ENCODE data around the gene RHBDF1. TPM values are rescaled to one million over a fixed set of nuclear protein-coding genes. Genes with fewer than 3 reads are reported as not detected.

The RHBDF1 gene
- total and polyA plus RNA-seq, 2 of the 13 experiments (the other 11 are each of a cell fraction or from before 2014, with no cell fraction given): 5.4 to 26.9 TPM

DNA sequence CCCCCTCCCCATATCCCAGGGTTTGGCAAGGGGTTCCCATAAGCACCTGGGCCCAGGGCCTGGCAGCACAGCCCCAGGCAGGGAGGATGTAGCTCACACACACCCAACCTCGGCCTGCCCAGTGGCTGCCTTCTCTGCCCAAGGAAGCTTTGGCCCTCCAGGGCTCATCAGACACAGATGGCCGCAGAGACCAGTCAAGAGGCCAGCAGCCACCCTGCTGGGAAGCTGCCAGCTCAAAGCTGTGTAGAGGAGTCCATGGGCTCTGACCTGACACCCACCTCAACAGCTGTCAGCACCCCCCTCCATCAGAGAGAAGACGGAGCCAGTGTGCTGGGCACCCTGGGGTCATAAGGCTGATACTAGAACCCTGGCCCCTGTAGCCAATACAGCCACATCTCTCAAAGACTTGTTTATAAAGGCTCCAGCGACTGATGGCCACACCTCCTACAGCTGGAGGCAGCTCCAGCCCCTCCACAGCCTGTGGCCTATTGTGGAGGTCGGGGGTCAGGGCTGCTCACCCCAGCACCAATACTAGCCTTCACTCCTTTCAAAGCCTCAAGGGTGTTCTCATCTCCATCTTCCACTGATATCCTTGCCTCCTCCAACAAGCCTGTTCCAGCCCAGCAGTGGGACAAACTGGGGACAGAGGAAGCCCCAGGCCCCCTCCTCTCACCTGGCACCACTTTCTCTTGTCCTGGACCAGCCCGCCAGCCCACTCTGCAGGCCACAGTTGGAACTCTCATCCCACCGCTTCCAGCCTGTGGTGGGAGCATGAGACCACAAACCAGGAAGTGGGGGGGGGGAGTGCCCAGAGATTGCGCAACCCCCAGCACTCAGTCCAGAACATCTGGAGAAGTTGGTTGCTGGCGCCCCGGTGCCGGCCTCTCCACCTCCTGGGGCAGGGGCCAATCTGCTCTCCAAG is 3.4 kb upstream of the RHBDF1 start (continued):
- TF ChIP-seq, protein P1, sequence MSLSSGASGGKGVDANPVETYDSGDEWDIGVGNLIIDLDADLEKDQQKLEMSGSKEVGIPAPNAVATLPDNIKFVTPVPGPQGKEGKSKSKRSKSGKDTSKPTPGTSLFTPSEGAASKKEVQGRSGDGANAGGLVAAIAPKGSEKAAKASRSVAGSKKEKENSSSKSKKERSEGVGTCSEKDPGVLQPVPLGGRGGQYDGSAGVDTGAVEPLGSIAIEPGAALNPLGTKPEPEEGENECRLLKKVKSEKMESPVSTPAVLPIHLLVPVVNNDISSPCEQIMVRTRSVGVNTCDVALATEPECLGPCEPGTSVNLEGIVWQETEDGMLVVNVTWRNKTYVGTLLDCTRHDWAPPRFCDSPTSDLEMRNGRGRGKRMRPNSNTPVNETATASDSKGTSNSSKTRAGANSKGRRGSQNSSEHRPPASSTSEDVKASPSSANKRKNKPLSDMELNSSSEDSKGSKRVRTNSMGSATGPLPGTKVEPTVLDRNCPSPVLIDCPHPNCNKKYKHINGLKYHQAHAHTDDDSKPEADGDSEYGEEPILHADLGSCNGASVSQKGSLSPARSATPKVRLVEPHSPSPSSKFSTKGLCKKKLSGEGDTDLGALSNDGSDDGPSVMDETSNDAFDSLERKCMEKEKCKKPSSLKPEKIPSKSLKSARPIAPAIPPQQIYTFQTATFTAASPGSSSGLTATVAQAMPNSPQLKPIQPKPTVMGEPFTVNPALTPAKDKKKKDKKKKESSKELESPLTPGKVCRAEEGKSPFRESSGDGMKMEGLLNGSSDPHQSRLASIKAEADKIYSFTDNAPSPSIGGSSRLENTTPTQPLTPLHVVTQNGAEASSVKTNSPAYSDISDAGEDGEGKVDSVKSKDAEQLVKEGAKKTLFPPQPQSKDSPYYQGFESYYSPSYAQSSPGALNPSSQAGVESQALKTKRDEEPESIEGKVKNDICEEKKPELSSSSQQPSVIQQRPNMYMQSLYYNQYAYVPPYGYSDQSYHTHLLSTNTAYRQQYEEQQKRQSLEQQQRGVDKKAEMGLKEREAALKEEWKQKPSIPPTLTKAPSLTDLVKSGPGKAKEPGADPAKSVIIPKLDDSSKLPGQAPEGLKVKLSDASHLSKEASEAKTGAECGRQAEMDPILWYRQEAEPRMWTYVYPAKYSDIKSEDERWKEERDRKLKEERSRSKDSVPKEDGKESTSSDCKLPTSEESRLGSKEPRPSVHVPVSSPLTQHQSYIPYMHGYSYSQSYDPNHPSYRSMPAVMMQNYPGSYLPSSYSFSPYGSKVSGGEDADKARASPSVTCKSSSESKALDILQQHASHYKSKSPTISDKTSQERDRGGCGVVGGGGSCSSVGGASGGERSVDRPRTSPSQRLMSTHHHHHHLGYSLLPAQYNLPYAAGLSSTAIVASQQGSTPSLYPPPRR (CRISPR knock-in tag; IDR thresholded peaks at IDR 0.05; ENCODE audit: borderline replicate concordance): no peak
- no peak for TF ChIP-seq KLF15 (CRISPR knock-in tag; IDR thresholded peaks at IDR 0.05; ENCODE audit: borderline replicate concordance)
- peak; percentile 14; the same call in 1 of the 2 replicates for TF ChIP-seq POGZ (CRISPR knock-in tag; IDR thresholded peaks at IDR 0.05)
- TF ChIP-seq, protein P2, sequence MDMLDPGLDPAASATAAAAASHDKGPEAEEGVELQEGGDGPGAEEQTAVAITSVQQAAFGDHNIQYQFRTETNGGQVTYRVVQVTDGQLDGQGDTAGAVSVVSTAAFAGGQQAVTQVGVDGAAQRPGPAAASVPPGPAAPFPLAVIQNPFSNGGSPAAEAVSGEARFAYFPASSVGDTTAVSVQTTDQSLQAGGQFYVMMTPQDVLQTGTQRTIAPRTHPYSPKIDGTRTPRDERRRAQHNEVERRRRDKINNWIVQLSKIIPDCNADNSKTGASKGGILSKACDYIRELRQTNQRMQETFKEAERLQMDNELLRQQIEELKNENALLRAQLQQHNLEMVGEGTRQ (IDR thresholded peaks at IDR 0.05; ENCODE audit: low read depth, low read length): no peak
- TF ChIP-seq, protein P2 (CRISPR knock-in tag; IDR thresholded peaks at IDR 0.05; ENCODE audit: borderline replicate concordance): no peak
- TF ChIP-seq CC2D1A (CRISPR knock-in tag; IDR thresholded peaks at IDR 0.05): no peak
- TF ChIP-seq, protein P3, sequence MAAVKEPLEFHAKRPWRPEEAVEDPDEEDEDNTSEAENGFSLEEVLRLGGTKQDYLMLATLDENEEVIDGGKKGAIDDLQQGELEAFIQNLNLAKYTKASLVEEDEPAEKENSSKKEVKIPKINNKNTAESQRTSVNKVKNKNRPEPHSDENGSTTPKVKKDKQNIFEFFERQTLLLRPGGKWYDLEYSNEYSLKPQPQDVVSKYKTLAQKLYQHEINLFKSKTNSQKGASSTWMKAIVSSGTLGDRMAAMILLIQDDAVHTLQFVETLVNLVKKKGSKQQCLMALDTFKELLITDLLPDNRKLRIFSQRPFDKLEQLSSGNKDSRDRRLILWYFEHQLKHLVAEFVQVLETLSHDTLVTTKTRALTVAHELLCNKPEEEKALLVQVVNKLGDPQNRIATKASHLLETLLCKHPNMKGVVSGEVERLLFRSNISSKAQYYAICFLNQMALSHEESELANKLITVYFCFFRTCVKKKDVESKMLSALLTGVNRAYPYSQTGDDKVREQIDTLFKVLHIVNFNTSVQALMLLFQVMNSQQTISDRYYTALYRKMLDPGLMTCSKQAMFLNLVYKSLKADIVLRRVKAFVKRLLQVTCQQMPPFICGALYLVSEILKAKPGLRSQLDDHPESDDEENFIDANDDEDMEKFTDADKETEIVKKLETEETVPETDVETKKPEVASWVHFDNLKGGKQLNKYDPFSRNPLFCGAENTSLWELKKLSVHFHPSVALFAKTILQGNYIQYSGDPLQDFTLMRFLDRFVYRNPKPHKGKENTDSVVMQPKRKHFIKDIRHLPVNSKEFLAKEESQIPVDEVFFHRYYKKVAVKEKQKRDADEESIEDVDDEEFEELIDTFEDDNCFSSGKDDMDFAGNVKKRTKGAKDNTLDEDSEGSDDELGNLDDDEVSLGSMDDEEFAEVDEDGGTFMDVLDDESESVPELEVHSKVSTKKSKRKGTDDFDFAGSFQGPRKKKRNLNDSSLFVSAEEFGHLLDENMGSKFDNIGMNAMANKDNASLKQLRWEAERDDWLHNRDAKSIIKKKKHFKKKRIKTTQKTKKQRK (IDR thresholded peaks at IDR 0.05; ENCODE audit: low read length): no peak
- TF ChIP-seq ZSCAN9 (CRISPR knock-in tag; IDR thresholded peaks at IDR 0.05; ENCODE audit: borderline replicate concordance): no peak; the same call in 1 of the 2 replicates
- TF ChIP-seq ADNP (CRISPR knock-in tag; IDR thresholded peaks at IDR 0.05): no peak
- TF ChIP-seq AKAP8 (CRISPR knock-in tag; IDR thresholded peaks at IDR 0.05): peak; percentile 25
- TF ChIP-seq ZNF75D (CRISPR knock-in tag; IDR thresholded peaks at IDR 0.05; ENCODE audit: borderline replicate concordance): no peak
- TF ChIP-seq ZFX (CRISPR knock-in tag; IDR thresholded peaks at IDR 0.05; ENCODE audit: low read depth): 0 out of 2 replicates have a peak, but pooled peaks have one; percentile 17
- TF ChIP-seq, protein P4, sequence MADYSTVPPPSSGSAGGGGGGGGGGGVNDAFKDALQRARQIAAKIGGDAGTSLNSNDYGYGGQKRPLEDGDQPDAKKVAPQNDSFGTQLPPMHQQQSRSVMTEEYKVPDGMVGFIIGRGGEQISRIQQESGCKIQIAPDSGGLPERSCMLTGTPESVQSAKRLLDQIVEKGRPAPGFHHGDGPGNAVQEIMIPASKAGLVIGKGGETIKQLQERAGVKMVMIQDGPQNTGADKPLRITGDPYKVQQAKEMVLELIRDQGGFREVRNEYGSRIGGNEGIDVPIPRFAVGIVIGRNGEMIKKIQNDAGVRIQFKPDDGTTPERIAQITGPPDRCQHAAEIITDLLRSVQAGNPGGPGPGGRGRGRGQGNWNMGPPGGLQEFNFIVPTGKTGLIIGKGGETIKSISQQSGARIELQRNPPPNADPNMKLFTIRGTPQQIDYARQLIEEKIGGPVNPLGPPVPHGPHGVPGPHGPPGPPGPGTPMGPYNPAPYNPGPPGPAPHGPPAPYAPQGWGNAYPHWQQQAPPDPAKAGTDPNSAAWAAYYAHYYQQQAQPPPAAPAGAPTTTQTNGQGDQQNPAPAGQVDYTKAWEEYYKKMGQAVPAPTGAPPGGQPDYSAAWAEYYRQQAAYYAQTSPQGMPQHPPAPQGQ (CRISPR knock-in tag; IDR thresholded peaks at IDR 0.05; ENCODE audit: borderline replicate concordance): 0 out of 2 replicates have a peak, but pooled peaks have one; percentile 17
- no peak for TF ChIP-seq GLI4 (CRISPR knock-in tag; IDR thresholded peaks at IDR 0.05; ENCODE audit: borderline replicate concordance)
- TF ChIP-seq ZKSCAN8 (CRISPR knock-in tag; IDR thresholded peaks at IDR 0.05; ENCODE audit: borderline replicate concordance): no peak

All from HepG2 (cell line).